Measurements from ENCODE around the gene CPE.

CPE gene

GRCh38 chr4:165368567-165368966 is 10.2 kb upstream of the CPE start:
- DNase-seq = no peak
- H3K27ac ChIP-seq = no peak overlapping the region
- no peaks in the 10 kb centered on the region for H3K9me3 ChIP-seq (ENCODE audit: severe bottlenecking)
- TF ChIP-seq CTCF (IDR thresholded peaks at IDR 0.05; ENCODE audit: low read depth, low read length) = no peak
- H3K4me3 ChIP-seq (ENCODE audit: low read depth, low read length) = no peak overlapping the region
- no peaks in the 10 kb centered on the region for H3K27me3 ChIP-seq (ENCODE audit: insufficient read depth, low read depth, severe bottlenecking)
- H3K36me3 ChIP-seq = no peaks in the 10 kb centered on the region

GRCh38 chr4:165369522-165369921 is 9.3 kb upstream of the CPE start:
- no peaks in the 10 kb centered on the region for H3K36me3 ChIP-seq
- DNase-seq = no peak
- no peak overlapping the region for H3K4me3 ChIP-seq (ENCODE audit: low read depth, low read length)
- no peak overlapping the region for H3K27ac ChIP-seq
- no peaks in the 10 kb centered on the region for H3K9me3 ChIP-seq (ENCODE audit: severe bottlenecking)
- no peaks in the 10 kb centered on the region for H3K27me3 ChIP-seq (ENCODE audit: insufficient read depth, low read depth, severe bottlenecking)
- TF ChIP-seq CTCF (IDR thresholded peaks at IDR 0.05; ENCODE audit: low read depth, low read length) = no peak

GRCh38 chr4:165370530-165370929 is 8.3 kb upstream of the CPE start:
- Histone ChIP-seq H3K36me3 (no peaks in the 10 kb centered on the region), H3K4me3 (ENCODE audit: low read depth, low read length) (no peak overlapping the region), H3K27ac (no peak overlapping the region), H3K9me3 (ENCODE audit: severe bottlenecking) (no peaks in the 10 kb centered on the region), H3K27me3 (ENCODE audit: insufficient read depth, low read depth, severe bottlenecking) (no peaks in the 10 kb centered on the region)
- no peak for DNase-seq
- no peak for TF ChIP-seq CTCF (IDR thresholded peaks at IDR 0.05; ENCODE audit: low read depth, low read length)

- no peaks in the 10 kb centered on the region for H3K27me3 ChIP-seq (ENCODE audit: insufficient read depth, low read depth, severe bottlenecking)
- no peak overlapping the region for H3K4me3 ChIP-seq (ENCODE audit: low read depth, low read length)
- DNase-seq = no peak
- no peak for TF ChIP-seq CTCF (IDR thresholded peaks at IDR 0.05; ENCODE audit: low read depth, low read length)
- H3K9me3 ChIP-seq (ENCODE audit: severe bottlenecking) = no peaks in the 10 kb centered on the region
- no peaks in the 10 kb centered on the region for H3K36me3 ChIP-seq
- no peak overlapping the region for H3K27ac ChIP-seq
Measured at GRCh38 chr4:165375465-165375864, 3.3 kb upstream of the CPE start.

GRCh38 chr4:165378398-165378744 is 437 bp upstream of the CPE start:
- H3K9me3 ChIP-seq (ENCODE audit: severe bottlenecking) = no peaks in the 10 kb centered on the region
- no peaks in the 10 kb centered on the region for H3K36me3 ChIP-seq
- TF ChIP-seq CTCF (IDR thresholded peaks at IDR 0.05; ENCODE audit: low read depth, low read length) = no peak
- H3K27me3 ChIP-seq (ENCODE audit: insufficient read depth, low read depth, severe bottlenecking) = no peaks in the 10 kb centered on the region
- no peak for DNase-seq
- H3K4me3 ChIP-seq (ENCODE audit: low read depth, low read length) = peak overlapping the region; percentile 58
- no peak overlapping the region; the same call in 1 of the 2 replicates for H3K27ac ChIP-seq

- peak; percentile 52 for DNase-seq
- Histone ChIP-seq H3K27me3 (ENCODE audit: insufficient read depth, low read depth, severe bottlenecking) (no peaks in the 10 kb centered on the region), H3K9me3 (ENCODE audit: severe bottlenecking) (no peaks in the 10 kb centered on the region), H3K27ac (no peak overlapping the region), H3K4me3 (ENCODE audit: low read depth, low read length) (peak overlapping the region; percentile 58), H3K36me3 (no peaks in the 10 kb centered on the region)
- TF ChIP-seq CTCF (IDR thresholded peaks at IDR 0.05; ENCODE audit: low read depth, low read length) = no peak
Measured at GRCh38 chr4:165379678-165380064, 863 bp downstream of the CPE start.

All from WERI-Rb-1 (cell line).